Glomerular visceral epithelial cell (primary cell): Measurements from ENCODE around the gene FTCDNL1.

ENCODE experiments used
- DNase-seq: peaks from one replicate; pipeline ENCODE4 v3.0.0-alpha.2; 2016; ENCODE audit errors: extremely low spot score

The FTCDNL1 gene

DNA sequence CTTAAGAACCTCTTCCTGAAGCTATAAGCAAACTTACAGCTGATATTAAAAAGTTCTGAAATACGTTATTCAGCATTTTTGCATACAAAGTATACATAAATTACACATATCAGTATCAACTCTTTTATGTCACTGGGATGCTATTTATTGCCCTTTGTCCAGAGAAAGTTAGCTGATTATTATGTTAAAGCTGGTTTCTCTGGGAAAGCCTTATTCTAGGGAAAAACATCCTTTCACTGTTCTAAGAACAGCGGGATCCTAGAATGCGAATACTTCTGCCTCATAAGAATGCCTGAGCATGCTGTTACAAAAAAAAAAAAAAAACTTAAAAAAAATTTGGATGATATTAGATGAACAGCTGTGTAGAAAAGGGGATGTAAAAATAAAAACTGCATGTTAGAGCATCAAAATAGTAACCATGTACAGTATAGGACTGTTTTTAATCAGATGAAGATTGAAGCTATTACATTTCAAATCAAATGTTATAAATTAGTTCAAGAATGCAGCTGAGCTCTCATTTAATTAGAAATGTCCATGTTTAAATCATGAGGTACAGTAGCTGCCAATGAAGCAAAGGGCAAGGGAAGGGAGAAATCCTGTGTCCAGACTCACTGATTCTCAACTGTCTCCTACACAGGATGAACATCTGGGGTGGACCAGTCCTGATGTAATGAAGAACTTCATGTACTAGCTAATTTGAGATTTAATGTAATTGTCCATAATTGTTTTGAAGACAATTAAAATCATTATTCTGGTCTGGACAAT lies 8.2 kb downstream of the FTCDNL1 start:
- DNase-seq: no peak

- no peak for DNase-seq
These were observed 9.6 kb downstream of the FTCDNL1 start for GRCh38 chr2:199841409-199841808.

DNA sequence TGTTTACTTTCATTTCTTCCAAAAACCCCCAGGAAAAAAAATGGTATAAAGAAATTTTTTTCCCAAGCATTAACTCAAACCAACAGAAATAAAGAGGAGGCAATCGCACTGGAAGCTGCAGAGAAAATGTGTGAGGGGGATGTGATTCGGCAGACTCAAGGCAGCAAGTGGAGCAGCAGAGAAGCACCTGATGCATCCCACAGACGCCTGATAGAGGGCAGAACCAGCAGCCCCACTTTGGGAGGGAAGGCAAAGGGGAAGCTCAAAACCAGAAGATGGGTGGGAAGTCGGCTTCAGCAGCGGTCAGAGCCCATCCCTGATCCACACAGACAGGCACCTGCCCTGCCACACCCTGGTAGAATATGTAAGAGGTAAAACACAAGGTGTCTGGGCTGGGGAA lies 12.6 kb downstream of the FTCDNL1 start:
- no peak for DNase-seq

DNA sequence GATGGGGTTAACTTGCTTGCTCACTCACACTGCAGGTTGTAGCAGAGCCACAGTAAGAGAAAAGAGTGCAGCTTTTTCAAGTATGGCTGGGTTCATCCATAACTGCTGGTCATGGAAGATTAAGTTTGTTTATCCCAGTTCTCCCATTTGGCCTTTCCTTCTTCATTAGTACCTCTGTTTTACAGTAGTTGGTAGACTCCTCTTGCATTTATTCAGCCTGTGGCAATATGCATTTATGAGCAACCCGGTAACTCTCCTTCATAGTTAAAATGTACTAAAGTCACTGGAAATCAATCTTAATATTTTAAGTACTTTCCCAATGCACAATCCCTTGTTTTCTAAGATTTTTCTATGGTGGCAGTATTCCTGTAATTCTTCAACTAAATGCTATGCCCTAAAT lies 14.0 kb downstream of the FTCDNL1 start:
- no peak for DNase-seq

DNA sequence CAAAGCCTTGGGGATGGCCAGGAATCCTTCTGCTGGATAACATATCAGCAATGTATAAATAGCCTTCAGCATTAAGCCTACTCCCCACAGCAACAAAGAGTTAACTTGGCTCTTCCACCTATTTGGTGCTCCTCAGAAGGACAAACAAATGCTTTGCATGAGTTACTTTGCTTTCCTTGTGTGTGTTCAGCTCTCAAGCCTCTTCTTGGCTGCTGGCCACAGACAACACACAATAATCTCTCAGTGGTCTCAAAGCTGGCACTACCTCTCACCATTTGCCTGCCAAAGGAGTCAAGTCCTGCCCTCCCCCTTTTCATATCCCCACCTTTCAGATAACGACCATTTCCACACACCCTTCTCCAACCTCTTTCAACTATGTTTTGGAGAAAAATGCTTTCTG lies 17.5 kb downstream of the FTCDNL1 start:
- DNase-seq: no peak

GRCh38 chr2:199830531-199830930 lies 20.5 kb downstream of the FTCDNL1 start:
- no peak for DNase-seq

DNA sequence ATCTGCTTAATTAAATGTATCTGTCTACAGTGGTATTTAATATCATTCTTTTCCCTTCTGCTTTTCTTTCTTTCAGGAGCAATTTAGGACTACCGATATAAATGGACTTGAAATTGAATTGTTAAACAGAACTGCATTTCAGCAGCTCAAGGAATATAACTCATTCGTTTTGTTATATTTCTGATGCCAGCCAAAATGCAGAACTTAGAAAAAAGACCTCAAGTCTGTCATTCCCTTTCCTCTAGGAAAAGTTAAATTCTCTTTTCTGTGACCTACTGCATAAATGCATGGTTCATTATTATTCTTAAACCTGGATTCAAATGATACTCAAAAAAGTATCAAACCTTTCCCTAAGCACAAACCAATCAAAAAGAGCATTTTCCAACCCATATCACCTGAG lies 21.4 kb downstream of the FTCDNL1 start:
- no peak for DNase-seq

DNA sequence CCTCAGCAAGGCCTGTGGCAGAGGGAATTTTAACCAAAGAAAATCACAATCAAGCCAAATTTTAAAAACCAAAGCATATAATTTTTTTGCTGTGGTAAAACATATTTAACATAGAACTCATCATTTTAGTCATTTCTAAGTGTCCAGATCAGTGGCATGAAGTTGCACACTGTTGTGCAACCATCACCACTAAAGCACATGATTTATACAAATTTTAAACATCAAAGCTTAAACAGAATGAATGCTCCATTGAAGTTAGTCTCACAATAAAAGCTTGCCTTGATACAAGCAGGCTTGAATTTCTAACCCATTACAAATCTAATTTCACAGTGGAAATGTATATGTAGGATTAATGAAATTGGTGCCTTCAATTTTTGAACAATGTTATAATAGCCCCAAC lies 31.2 kb downstream of the FTCDNL1 start:
- no peak for DNase-seq

DNA sequence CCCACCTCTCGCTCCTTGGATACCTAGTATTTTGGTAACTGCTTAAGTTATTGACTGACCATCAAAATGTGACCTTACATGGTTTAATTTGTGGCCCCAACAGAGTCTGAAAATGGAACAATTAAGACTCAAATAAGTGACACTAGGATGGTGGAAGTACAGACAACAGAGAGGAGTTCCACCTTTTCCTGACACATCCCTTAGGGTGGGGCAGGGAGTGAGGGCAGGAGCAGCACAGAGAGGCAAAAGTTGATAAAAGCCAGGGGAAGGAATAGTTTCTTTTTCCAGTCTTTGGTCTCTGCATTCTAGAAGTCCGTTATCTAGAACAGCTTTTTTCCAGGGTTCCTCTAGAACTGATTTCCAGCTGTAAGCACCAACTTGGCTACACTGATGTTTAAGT lies 32.2 kb downstream of the FTCDNL1 start:
- no peak for DNase-seq

- DNase-seq: no peak
These were observed 33.0 kb downstream of the FTCDNL1 start for GRCh38 chr2:199818026-199818425.

- DNase-seq: no peak
These were observed 36.2 kb downstream of the FTCDNL1 start for GRCh38 chr2:199814817-199815211.

GRCh38 chr2:199814101-199814816 lies 36.7 kb downstream of the FTCDNL1 start:
- DNase-seq: no peak

- DNase-seq: no peak
These were observed 38.5 kb downstream of the FTCDNL1 start for GRCh38 chr2:199812493-199812892.

- no peak for DNase-seq
These were observed 39.6 kb downstream of the FTCDNL1 start for GRCh38 chr2:199811346-199811745.

DNA sequence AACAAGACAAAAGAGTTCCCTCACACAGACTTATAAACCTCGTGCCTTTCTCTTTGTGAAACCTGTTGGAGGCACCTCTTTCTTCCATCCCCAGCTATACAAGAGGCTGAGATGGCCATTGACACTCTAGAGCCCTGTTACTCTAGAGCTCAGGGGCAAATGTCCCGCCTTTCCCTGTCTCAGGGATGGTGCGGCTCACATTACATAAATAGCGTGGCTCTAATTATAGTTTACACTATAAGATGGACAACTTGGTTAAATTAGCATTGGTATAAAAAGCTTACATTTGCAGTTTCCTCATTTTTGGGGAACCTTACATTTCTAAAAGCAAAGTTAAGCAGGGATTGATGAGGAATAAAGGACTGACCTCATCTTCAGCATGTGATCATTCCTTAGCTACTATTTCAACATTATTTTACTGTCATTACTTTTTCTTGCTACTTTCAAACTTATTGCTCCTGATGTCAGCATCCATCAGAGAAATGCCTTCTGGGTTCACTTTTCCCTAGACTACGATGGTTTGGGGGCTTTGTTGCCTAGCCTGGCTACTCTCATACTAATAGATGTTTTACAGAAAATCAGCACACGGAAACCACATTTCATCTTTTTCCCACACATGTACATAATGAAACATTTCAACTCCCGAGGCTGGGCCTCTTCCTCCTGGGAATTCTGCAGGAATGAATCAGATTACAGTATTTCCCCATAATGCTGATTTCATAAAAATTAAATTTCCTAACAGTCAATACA lies 40.4 kb downstream of the FTCDNL1 start:
- no peak for DNase-seq

DNA sequence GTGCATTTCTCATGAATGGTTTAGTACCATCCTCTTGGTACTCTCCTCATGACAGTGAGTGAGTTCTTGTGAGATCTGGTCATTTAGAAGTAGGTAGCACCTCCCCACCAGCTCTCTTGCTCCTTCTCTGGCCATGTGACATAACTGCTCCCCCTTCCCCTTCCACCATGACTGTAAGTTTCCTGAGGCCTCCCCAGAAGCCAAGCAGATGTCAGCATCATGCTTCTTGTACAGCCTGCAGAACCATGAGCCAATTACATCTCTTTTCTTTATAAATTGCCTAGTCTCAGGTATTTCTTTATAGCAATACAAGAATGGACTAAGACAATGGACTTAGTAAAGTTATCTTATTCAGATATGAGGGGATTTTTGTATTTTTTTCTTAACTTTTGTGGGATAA lies 43.0 kb downstream of the FTCDNL1 start:
- DNase-seq: no peak

- DNase-seq: no peak
These were observed 44.8 kb downstream of the FTCDNL1 start for GRCh38 chr2:199806179-199806578.

DNA sequence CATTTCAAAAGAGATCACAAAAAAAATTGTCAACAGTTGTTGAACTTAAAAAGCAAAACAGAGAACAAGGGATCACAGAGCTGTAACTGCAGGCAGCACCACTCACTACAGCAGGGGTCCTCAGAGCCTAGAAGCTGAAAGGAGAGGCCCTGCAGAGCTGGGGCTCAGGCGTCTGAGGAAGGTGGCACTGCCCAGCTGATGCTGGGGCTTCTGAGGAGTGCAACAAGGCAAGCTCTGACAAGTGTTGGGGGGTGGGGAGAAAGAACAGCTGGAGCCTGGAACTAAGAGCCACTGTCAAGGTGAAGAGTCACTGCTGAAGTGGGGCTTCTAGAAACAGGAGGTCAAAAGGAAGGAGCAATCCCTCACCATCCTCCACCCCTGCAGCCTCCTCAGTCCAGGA lies 46.2 kb downstream of the FTCDNL1 start:
- DNase-seq: no peak

DNA sequence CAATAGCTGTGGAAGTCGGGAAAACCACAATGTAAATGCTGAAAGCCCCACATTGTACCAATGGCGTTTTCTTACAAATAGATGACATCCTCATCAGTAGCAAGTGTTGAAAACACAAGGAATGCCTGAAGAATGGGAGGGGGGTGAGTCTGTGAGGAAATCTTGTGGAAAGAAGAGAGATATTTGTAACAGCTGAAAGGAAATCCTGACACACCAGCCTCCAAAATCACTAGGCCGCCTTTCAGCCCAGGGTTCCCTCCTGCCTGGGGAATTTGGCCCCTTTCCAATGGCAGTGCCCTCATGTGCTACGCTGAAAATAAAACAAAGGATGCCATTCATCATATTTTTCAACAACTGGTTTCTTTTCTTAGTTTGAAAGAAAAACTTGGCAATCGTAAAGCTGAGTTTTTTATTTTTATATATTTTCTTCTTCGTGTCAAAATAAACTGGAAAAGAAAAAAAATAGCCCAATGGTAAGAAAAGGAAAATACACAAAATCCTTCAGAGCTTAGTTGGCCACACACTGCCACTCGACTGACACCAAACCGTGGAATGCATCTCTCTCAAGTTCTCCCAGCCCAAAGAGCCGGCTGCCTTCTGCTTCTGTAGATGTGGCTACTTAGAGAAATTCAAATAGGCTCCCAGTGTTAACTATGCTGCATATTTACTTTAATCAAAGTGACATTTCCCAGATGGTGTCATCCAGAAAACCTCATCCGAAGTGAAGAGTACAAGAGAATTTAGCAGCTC lies 52.0 kb downstream of the FTCDNL1 start:
- DNase-seq: no peak

DNA sequence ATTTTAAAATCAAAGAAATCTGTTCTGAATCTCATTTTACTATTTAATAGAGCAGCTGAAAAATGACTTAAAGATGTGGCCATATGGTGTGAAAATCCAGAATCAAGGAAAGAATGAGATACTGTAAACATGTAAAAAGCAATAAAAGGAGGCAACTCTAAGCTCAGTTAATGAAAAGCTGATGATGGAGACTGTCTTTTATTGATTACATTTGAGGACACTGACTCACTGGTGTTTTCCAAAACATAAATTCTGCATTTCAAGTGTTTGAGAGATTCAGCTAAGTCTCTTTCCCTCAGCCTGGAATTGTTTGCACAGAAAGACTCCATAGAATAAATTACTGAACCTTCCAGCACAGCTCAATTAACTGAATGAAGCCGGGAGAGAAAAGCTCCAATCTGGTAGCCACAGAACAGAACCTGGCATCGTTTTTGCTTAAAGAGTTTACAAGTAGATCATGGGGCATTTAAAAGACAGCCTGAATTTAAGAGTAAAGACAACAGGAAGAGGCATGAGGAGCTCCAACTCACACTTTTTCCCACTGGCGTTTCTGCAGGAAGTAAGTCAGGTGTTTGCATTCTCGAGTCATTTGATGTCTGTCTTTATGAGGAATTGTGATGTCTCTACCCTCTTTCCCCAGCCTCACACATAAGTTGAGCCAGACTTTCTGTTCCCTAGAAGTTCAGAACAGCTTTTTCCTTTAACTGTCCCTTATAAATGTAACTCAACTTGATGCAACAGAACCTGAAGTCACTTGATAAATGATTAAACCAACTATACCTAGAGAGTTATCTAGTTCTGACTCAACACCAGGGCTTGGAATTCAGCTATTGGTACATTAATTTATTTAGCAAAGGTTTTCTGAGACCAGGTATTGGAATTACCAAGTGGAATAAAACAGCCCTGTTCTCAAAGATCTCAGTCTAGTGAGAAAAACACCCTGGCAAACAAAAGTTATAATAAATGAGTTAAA lies 53.3 kb downstream of the FTCDNL1 start:
- no peak for DNase-seq

DNA sequence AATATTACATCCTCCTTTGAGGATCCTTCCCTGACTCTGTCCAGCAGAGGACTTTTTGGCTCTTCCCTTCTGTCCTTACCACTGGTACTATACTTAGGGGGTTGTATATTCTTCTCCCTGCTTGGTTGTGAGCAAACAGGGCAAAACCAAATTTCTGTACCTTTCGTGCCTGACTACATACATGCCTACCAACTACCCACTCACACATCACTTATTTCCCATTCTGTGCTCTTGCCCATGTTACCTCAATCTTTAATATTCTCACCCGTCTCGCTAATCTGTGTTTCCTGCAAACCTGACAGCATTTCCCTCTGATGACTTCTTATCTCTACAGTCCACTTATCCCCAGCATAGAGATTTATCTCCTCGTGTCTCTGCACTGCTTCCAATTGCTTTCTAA lies 58.6 kb downstream of the FTCDNL1 start:
- DNase-seq: no peak
